HL-60 (cell line): ENCODE measurements around the gene SEMG1.

Source experiments
- CTCF ChIP-seq: IDR thresholded peaks from one replicate; pipeline ENCODE4 v1.5.1; 2011; ENCODE audit warnings: low read length, control low read depth, inconsistent platforms; ENCODE audit not compliant: insufficient read depth
- GABPA ChIP-seq: IDR thresholded peaks from 2 replicates; pipeline ENCODE4 v1.6.1; 2012; ENCODE audit warnings: low read depth
- REST ChIP-seq: IDR thresholded peaks from 2 replicates; pipeline ENCODE4 v1.6.1; 2012; ENCODE audit warnings: low read depth; ENCODE audit not compliant: insufficient replicate concordance

- TF ChIP-seq REST, result no peak
- no peak for TF ChIP-seq CTCF
- no peak for TF ChIP-seq GABPA
Observed at GRCh38 chr20:45179166-45179565, 27.7 kb upstream of the SEMG1 start.
